SK-N-MC (cell line): ENCODE data around the gene SULT1C2.

Source experiments
- EZH2 ChIP-seq: fragments of 200-600 bp; sonication (generic); IDR thresholded peaks from one replicate; pipeline ENCODE4 v1.6.1; 2017; ENCODE audit warnings: antibody characterized with exemption
- FOXP2 ChIP-seq: optimal IDR thresholded peaks from 2 replicates; pipeline ENCODE3; 2011; ENCODE audit warnings: mild to moderate bottlenecking, moderate library complexity; ENCODE audit not compliant: insufficient read depth; ENCODE audit errors: extremely low read length, control extremely low read depth
- POLR2AphosphoS5 ChIP-seq: IDR thresholded peaks from 2 replicates; pipeline ENCODE4 v1.6.1; 2012; ENCODE audit warnings: mild to moderate bottlenecking, low read depth, low read length, borderline replicate concordance

DNA sequence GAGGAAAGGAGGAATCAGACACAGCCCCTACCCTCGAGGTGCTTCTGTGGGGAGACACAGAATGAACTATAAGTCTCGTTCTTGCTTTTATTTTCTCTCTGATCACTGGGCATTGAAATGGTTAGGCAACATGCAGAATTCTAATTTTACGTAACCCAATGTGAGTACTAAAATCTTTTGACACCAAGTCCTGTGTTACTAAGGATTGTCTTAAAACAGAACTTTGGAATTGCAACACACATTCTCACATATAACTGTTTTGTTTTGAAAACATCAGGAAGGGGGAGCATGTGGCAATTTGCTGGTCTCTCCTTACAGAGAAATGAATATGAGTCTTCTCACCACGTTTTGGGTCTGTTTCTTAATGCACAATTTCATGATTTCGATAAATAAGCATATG lies 65.4 kb downstream of the SULT1C2 start:
- TF ChIP-seq EZH2 (no peak), POLR2AphosphoS5 (no peak), FOXP2 (no peak)
